Keratinocyte (primary cell): ENCODE results near the gene MED4.

Experiments used
- CTCF ChIP-seq, 3 experiments: IDR thresholded peaks in 1 of 3; conservative IDR thresholded peaks in 1 of 3; optimal IDR thresholded peaks in 1 of 3; 2 replicates in 2 of 3; 3 replicates in 1 of 3; pipeline versions ENCODE3 to v1.5.1; 2011; ENCODE audit warnings: low read length in 3 of 3, mild to moderate bottlenecking in 3 of 3, moderate library complexity in 2 of 3, control low read depth in 1 of 3, inconsistent platforms in 1 of 3; ENCODE audit not compliant: insufficient read depth in 2 of 3; ENCODE audit errors: extremely low read depth in 1 of 3
- EZH2 ChIP-seq: IDR thresholded peaks from one replicate; pipeline ENCODE4 v1.6.1; 2012; ENCODE audit warnings: inconsistent platforms, mild to moderate bottlenecking, low read length, moderate library complexity

- no peak for TF ChIP-seq CTCF (optimal IDR thresholded peaks at IDR 0.05 in 1 of 3, IDR thresholded peaks at IDR 0.05 in 1 of 3, conservative IDR thresholded peaks at IDR 0.05 in 1 of 3; ENCODE audit: extremely low read depth in 1 of 3, insufficient read depth in 2 of 3, low read length in 3 of 3)
- TF ChIP-seq EZH2, result no peak
These were observed 56.1 kb downstream of the MED4 start for GRCh38 chr13:48038761-48039160.
